ENCODE measurements around the gene RNF115. TPM values are rescaled to one million over a fixed set of nuclear protein-coding genes. Genes with fewer than 3 reads are reported as not detected.
A peak's percentile ranks its signal among the peaks of the same experiment; 100 is the strongest.
"Not testable (repeated sequence)": the region's sequence is repeated elsewhere in the genome, so short reads cannot be mapped to it uniquely, and the experiment has no call there.

Gene RNF115
- total RNA-seq, 1 donor from 2014 or later, result 13.9 TPM

DNA sequence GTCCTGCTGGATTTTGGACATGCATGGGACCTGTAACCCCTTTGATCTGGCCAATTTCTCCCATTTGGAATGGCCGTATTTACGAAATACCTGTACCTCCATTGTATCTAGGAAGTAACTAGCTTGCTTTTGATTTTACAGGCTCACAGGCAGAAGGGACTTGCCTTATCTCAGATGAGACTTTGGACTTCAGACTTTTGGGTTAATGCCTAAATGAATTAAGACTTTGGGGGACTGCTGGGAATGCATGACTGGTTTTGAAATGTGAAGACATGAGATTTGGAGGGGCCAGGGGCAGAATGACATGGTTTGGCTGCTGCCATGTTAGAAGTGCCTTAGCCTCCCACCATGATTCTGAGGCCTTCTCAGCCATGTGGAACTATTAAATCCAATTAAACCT, 61.9 kb downstream of the RNF115 start:
- peaks cover 61% of the 10 kb centered on the region for H3K36me3 Mint-ChIP-seq
- not testable (repeated sequence) for H3K4me3 Mint-ChIP-seq; H3K27ac Mint-ChIP-seq; H3K4me1 Mint-ChIP-seq; H3K27me3 Mint-ChIP-seq (ENCODE audit: low read depth); DNase-seq (ENCODE audit: low spot score in 2 of 2, unreplicated experiment in 2 of 2)
- H3K9me3 Mint-ChIP-seq, result peaks cover 18% of the 10 kb centered on the region

DNA sequence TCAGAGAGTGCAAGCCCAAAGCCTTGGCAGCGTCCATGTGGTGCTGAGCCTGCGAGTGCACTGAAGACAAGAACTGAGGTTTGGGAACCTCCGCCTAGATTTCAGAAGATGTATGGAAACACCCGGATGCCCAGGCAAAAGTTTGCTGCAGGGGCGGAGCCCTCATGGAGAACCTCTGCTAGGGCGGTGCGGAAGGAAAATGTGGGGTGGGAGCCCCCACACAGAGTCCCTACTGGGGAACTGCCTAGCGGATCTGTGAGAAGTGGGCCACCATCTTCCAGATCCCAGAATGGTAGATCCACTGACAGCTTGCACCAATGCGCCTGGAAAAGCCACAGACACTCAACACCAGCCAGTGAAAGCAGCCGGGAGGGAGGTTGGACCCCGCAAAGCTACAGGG, 62.4 kb downstream of the RNF115 start:
- H3K27ac Mint-ChIP-seq; H3K4me1 Mint-ChIP-seq; H3K27me3 Mint-ChIP-seq (ENCODE audit: low read depth); H3K4me3 Mint-ChIP-seq; DNase-seq (ENCODE audit: low spot score in 2 of 2, unreplicated experiment in 2 of 2): not testable (repeated sequence)
- peaks cover 63% of the 10 kb centered on the region for H3K36me3 Mint-ChIP-seq
- peaks cover 18% of the 10 kb centered on the region for H3K9me3 Mint-ChIP-seq

DNA sequence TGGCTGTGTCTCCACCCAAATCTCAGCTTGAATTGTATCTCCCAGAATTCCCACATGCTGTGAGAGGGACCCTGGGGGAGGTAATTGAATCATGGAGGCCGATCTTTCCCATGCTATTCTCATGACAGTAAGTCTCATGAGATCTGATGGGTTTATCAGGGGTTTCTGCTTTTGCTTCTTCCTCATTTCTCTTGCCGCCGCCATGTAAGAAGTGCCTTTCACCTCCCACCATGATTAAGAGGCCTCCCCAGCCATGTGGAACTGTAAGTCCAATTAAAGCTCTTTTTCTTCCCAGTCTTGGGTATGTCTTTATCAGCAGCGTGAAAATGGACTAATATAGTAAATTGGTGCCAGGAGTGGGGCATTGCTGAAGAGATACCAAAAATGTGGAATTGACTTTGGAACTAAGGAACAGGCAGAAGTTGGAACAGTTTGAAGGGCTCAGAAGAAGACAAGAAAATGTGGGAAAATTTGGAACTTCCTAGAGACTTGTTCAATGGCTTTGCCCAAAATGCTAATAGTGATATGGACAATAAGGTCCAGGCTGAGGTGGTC, 63.4 kb downstream of the RNF115 start:
- peaks cover 16% of the 10 kb centered on the region for H3K9me3 Mint-ChIP-seq
- H3K4me1 Mint-ChIP-seq; H3K4me3 Mint-ChIP-seq; H3K27ac Mint-ChIP-seq; DNase-seq (ENCODE audit: low spot score in 2 of 2, unreplicated experiment in 2 of 2); H3K27me3 Mint-ChIP-seq (ENCODE audit: low read depth): not testable (repeated sequence)
- peaks cover 62% of the 10 kb centered on the region for H3K36me3 Mint-ChIP-seq

DNA sequence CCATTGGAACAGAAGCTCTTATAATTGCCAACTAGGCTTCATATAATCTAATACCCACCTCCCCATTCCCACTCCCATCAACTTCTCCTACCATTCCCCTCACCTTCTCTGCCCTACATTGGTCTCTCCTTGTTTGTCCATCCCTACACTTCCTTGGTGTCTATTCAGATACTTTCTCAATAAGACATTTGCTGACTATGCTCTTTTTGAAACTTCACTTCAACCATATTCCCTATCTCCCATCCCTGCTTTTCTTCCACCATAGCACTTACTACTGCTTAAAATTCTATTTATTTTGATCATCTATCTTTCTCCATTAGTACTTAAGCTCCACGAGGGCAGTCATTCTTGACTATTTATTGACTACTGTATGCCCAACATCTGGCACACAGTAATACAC, 64.2 kb downstream of the RNF115 start:
- Mint-ChIP-seq H3K4me3 (no peak overlapping the region), H3K9me3 (peaks cover 16% of the 10 kb centered on the region), H3K36me3 (peaks cover 61% of the 10 kb centered on the region), H3K27ac (no peak overlapping the region), H3K4me1 (no peaks in the 10 kb centered on the region), H3K27me3 (ENCODE audit: low read depth) (no peaks in the 10 kb centered on the region)
- DNase-seq (ENCODE audit: low spot score in 2 of 2, unreplicated experiment in 2 of 2), result no peak
- TF ChIP-seq, protein P1, sequence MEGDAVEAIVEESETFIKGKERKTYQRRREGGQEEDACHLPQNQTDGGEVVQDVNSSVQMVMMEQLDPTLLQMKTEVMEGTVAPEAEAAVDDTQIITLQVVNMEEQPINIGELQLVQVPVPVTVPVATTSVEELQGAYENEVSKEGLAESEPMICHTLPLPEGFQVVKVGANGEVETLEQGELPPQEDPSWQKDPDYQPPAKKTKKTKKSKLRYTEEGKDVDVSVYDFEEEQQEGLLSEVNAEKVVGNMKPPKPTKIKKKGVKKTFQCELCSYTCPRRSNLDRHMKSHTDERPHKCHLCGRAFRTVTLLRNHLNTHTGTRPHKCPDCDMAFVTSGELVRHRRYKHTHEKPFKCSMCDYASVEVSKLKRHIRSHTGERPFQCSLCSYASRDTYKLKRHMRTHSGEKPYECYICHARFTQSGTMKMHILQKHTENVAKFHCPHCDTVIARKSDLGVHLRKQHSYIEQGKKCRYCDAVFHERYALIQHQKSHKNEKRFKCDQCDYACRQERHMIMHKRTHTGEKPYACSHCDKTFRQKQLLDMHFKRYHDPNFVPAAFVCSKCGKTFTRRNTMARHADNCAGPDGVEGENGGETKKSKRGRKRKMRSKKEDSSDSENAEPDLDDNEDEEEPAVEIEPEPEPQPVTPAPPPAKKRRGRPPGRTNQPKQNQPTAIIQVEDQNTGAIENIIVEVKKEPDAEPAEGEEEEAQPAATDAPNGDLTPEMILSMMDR (IDR thresholded peaks at IDR 0.05; ENCODE audit: unreplicated experiment), result no peak

DNA sequence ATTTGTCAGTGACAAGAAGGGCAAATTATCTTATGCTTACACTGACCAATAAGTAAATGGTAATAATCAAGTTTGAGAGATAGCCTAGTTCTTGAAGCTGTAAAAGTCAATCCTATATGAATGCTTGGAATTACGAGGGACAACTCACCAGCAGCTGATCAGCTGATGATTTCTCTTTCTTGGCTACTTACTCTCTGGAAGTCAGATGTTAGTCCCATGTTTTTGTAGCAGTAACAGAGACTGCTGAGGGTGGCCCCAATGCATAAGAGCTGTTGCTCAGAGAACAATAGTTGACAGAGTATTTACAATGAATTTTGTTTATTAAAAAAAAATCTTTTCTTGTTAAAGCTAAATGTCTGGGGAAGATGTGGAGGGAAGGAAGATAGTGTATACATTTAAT, 65.3 kb downstream of the RNF115 start:
- no peak for DNase-seq (ENCODE audit: low spot score in 2 of 2, unreplicated experiment in 2 of 2)
- no peaks in the 10 kb centered on the region for H3K4me1 Mint-ChIP-seq
- TF ChIP-seq, protein P1 (IDR thresholded peaks at IDR 0.05; ENCODE audit: unreplicated experiment), result no peak
- H3K27ac Mint-ChIP-seq, result no peak overlapping the region
- no peaks in the 10 kb centered on the region for H3K27me3 Mint-ChIP-seq (ENCODE audit: low read depth)
- peaks cover 16% of the 10 kb centered on the region for H3K9me3 Mint-ChIP-seq
- peaks cover 57% of the 10 kb centered on the region for H3K36me3 Mint-ChIP-seq
- H3K4me3 Mint-ChIP-seq, result no peak overlapping the region

DNA sequence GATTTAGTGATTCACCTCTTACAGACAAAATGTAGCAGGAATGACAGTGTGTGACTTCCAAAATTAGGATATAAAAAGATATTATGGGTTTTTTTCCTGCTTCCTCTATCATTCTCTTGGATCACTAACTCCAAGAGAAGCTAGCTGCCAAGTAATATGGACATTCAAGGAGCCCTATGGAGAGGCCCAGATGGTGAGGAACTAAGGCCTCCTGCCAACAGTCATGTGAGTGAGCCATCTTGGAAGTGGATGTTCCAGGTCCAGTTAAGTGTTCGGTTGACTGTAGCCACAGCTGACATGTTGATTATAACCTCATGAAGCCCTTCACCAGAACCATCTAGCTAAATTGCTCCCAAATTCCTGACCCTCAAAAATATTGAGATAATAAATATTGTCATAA, 65.8 kb downstream of the RNF115 start:
- Mint-ChIP-seq H3K4me3 (no peak overlapping the region), H3K9me3 (peaks cover 16% of the 10 kb centered on the region), H3K36me3 (peaks cover 56% of the 10 kb centered on the region), H3K27me3 (ENCODE audit: low read depth) (no peaks in the 10 kb centered on the region), H3K4me1 (no peaks in the 10 kb centered on the region), H3K27ac (no peak overlapping the region)
- TF ChIP-seq, protein P1 (IDR thresholded peaks at IDR 0.05; ENCODE audit: unreplicated experiment), result no peak
- no peak for DNase-seq (ENCODE audit: low spot score in 2 of 2, unreplicated experiment in 2 of 2)

DNA sequence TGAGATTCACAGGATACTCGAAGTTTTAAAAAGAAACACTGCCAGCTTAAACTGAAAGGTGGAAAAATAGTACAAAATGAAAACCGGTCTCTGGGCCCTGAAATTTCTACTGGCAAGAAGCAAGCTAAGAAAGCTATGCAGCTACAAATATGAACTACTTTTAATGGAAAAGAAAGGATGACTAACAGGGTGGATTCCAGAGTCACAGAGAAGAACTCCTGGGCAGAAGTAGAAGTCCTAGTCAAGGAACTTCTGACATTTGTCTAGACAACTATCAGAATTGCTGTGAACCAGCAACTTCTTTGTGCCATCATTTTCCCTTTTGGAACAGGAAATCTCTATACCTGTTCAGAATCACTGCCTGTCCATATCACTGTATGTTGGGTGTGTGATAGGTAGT, 66.5 kb downstream of the RNF115 start:
- Mint-ChIP-seq H3K27me3 (ENCODE audit: low read depth) (no peaks in the 10 kb centered on the region), H3K27ac (peak overlapping the region; percentile 10), H3K36me3 (peaks cover 52% of the 10 kb centered on the region), H3K4me1 (no peaks in the 10 kb centered on the region), H3K4me3 (no peak overlapping the region), H3K9me3 (peaks cover 12% of the 10 kb centered on the region)
- TF ChIP-seq, protein P1 (IDR thresholded peaks at IDR 0.05; ENCODE audit: unreplicated experiment), result no peak
- DNase-seq (ENCODE audit: low spot score in 2 of 2, unreplicated experiment in 2 of 2), result no peak

Data from mesothelial cell of epicardium (in vitro differentiated cells).